ENCODE measurements around the gene RNF114.

DNA sequence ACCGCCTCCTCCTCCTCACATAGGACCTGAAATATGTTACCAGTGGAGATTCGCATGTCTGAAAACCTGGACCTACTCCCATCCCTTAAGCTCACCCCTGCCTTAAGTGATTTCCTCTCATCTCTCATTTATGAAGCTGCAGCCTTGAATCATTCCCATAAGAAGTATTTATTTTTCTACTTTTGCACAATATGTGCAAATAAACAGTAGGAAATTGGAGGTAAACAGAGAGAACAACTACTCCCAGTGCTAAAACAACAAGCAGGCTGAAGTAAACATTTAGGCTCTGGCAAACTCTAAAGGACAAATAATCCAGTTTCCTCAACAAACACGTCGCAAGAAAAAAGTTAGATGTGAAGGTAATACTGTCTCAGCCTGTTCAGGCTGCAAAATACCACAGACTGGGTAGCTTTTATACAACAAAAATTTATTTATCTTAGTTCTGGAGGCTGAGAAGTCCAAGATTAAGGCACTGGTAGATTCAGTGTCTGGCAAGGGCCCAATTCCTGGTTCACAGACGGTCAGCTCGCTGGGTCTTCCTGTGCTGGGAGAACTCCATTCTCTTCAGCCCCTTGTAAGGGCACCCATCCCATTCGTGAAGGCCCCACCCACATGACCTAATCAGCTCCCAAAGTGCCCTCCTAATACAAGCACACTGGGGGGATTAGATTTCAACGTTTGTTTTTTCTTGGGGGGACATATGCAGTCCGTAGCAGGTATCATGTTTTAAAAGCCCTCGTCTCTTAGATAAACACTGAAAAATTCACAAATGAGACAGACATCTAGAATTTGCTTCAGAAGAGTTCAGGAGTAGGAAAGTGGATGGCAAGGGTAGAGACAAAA lies 36.4 kb upstream of the RNF114 start:
- TF ChIP-seq, protein P1, sequence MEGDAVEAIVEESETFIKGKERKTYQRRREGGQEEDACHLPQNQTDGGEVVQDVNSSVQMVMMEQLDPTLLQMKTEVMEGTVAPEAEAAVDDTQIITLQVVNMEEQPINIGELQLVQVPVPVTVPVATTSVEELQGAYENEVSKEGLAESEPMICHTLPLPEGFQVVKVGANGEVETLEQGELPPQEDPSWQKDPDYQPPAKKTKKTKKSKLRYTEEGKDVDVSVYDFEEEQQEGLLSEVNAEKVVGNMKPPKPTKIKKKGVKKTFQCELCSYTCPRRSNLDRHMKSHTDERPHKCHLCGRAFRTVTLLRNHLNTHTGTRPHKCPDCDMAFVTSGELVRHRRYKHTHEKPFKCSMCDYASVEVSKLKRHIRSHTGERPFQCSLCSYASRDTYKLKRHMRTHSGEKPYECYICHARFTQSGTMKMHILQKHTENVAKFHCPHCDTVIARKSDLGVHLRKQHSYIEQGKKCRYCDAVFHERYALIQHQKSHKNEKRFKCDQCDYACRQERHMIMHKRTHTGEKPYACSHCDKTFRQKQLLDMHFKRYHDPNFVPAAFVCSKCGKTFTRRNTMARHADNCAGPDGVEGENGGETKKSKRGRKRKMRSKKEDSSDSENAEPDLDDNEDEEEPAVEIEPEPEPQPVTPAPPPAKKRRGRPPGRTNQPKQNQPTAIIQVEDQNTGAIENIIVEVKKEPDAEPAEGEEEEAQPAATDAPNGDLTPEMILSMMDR (optimal IDR thresholded peaks at IDR 0.05 in 1 of 3, IDR thresholded peaks at IDR 0.05 in 1 of 3, conservative IDR thresholded peaks at IDR 0.05 in 1 of 3; ENCODE audit: extremely low read depth in 1 of 3, insufficient read depth in 2 of 3, low read length in 3 of 3), result no peak
- no peak for TF ChIP-seq EZH2 (IDR thresholded peaks at IDR 0.05; ENCODE audit: low read length)
